IPS-11a (cell line): ENCODE measurements around the gene AGFG1.
"Not testable (repeated sequence)": the region's sequence is repeated elsewhere in the genome, so short reads cannot be mapped to it uniquely, and the experiment has no call there.

Experiments
- H3K4me3 ChIP-seq: one replicate; pipeline ENCODE4 v1.5.1; 2013; ENCODE audit warnings: low read depth, low read length, control low read depth

AGFG1 gene

GRCh38 chr2:227491386-227491785 lies 19.4 kb downstream of the AGFG1 start:
- H3K4me3 ChIP-seq: no peak overlapping the region

GRCh38 chr2:227493524-227493923 lies 21.6 kb downstream of the AGFG1 start:
- H3K4me3 ChIP-seq: no peak overlapping the region

- H3K4me3 ChIP-seq: no peak overlapping the region
These were observed 25.2 kb downstream of the AGFG1 start for GRCh38 chr2:227497158-227497557.

- no peak overlapping the region for H3K4me3 ChIP-seq
These were observed 27.8 kb downstream of the AGFG1 start for GRCh38 chr2:227499627-227500300.

GRCh38 chr2:227500301-227500630 lies 28.3 kb downstream of the AGFG1 start:
- H3K4me3 ChIP-seq: no peak overlapping the region

GRCh38 chr2:227503433-227504406 lies 31.8 kb downstream of the AGFG1 start:
- no peak overlapping the region for H3K4me3 ChIP-seq

GRCh38 chr2:227504700-227505099 lies 32.7 kb downstream of the AGFG1 start:
- H3K4me3 ChIP-seq: no peak overlapping the region

GRCh38 chr2:227506456-227506855 lies 34.5 kb downstream of the AGFG1 start:
- H3K4me3 ChIP-seq: no peak overlapping the region

GRCh38 chr2:227507963-227508362 lies 36.0 kb downstream of the AGFG1 start:
- no peak overlapping the region for H3K4me3 ChIP-seq

- no peak overlapping the region for H3K4me3 ChIP-seq
These were observed 37.1 kb downstream of the AGFG1 start for GRCh38 chr2:227509076-227509475.

GRCh38 chr2:227509824-227510619 lies 38.1 kb downstream of the AGFG1 start:
- no peak overlapping the region for H3K4me3 ChIP-seq

GRCh38 chr2:227510620-227510958 lies 38.6 kb downstream of the AGFG1 start:
- H3K4me3 ChIP-seq: no peak overlapping the region

GRCh38 chr2:227511239-227511930 lies 39.4 kb downstream of the AGFG1 start:
- H3K4me3 ChIP-seq: no peak overlapping the region

GRCh38 chr2:227511955-227512354 lies 40.0 kb downstream of the AGFG1 start:
- H3K4me3 ChIP-seq: no peak overlapping the region

GRCh38 chr2:227513113-227513512 lies 41.2 kb downstream of the AGFG1 start:
- no peak overlapping the region for H3K4me3 ChIP-seq

- no peak overlapping the region for H3K4me3 ChIP-seq
These were observed 43.8 kb downstream of the AGFG1 start for GRCh38 chr2:227515742-227516141.

GRCh38 chr2:227517724-227518123 lies 45.8 kb downstream of the AGFG1 start:
- H3K4me3 ChIP-seq: no peak overlapping the region

- H3K4me3 ChIP-seq: not testable (repeated sequence)
These were observed 46.4 kb downstream of the AGFG1 start for GRCh38 chr2:227518278-227518865.

- H3K4me3 ChIP-seq: not testable (repeated sequence)
These were observed 49.2 kb downstream of the AGFG1 start for GRCh38 chr2:227521178-227521577.

- H3K4me3 ChIP-seq: no peak overlapping the region
These were observed 52.7 kb downstream of the AGFG1 start for GRCh38 chr2:227524665-227525064.

GRCh38 chr2:227527351-227527750 lies 55.4 kb downstream of the AGFG1 start:
- no peak overlapping the region for H3K4me3 ChIP-seq
